Panc1 (cell line): ENCODE measurements around the gene LCT. TPM values are rescaled to one million over a fixed set of nuclear protein-coding genes. Genes with fewer than 3 reads are reported as not detected.

Experiments
- ATAC-seq: fragments of 200-7000 bp; cut with Tn5 transposase; 2 replicates; pipeline ENCODE4 v1.9.1; 2020; ENCODE audit warnings: mild to moderate bottlenecking, moderate library complexity
- BruUV-seq: library from RNA; stranded (reverse); fragments of 400-500 nt; replicated peaks from 2 replicates; lab custom pipeline; 2021; lab: Mats Ljungman, UMichigan
- CTCF ChIA-PET: fragments of 300-600 bp; sonication (Branson Sonifier 250); formaldehyde crosslinking; loops from one replicate; lab custom pipeline; 2022; ENCODE audit warnings: antibody characterized with exemption; lab: Charles Lee
- POLR2A ChIA-PET: fragments of 300-600 bp; sonication (Branson Sonifier 250); formaldehyde crosslinking; loops from one replicate; lab custom pipeline; 2022; ENCODE audit warnings: antibody characterized with exemption; lab: Charles Lee
- DNase-seq: peaks from one replicate; pipeline ENCODE4 v3.0.0-alpha.2; 2010; ENCODE audit warnings: low read depth, low spot score
- H3K27ac ChIP-seq: 2 replicates; pipeline ENCODE4 v1.5.1; 2011; ENCODE audit warnings: mild to moderate bottlenecking, low read length, inconsistent platforms
- H3K27me3 ChIP-seq: fragments of 200-500 bp; sonication (Bioruptor generic); 2 replicates; pipeline ENCODE4 v1.6.0; 2014; ENCODE audit warnings: low read length, inconsistent platforms; ENCODE audit not compliant: control insufficient read depth, insufficient read depth
- H3K36me3 ChIP-seq: fragments of 200-500 bp; sonication (Bioruptor generic); 2 replicates; pipeline ENCODE4 v1.5.1; 2014; ENCODE audit warnings: inconsistent platforms, mild to moderate bottlenecking, low read length, moderate library complexity; ENCODE audit not compliant: control insufficient read depth, insufficient read depth
- H3K4me1 ChIP-seq: 2 replicates; pipeline ENCODE4 v1.5.1; 2011; ENCODE audit warnings: inconsistent platforms, mild to moderate bottlenecking, low read length, moderate library complexity; ENCODE audit not compliant: control insufficient read depth, insufficient read depth
- H3K4me3 ChIP-seq, 2 experiments: 2 replicates each; pipeline ENCODE4 v1.5.1; 2011 to 2012; ENCODE audit warnings: low read depth in 2 of 2, low read length in 2 of 2, mild to moderate bottlenecking in 2 of 2, inconsistent platforms in 1 of 2, moderate library complexity in 1 of 2
- H3K9me3 ChIP-seq: fragments of 200-500 bp; sonication (Bioruptor generic); 2 replicates; pipeline ENCODE4 v1.5.1; 2014; ENCODE audit warnings: low read depth, mild to moderate bottlenecking, inconsistent platforms, low read length, moderate library complexity; ENCODE audit not compliant: control insufficient read depth, insufficient read depth
- CTCF ChIP-seq: fragments of 450-650 bp; IDR thresholded peaks from 2 replicates; pipeline ENCODE4 v1.5.1; 2017; ENCODE audit warnings: mild to moderate bottlenecking
- POLR2AphosphoS5 ChIP-seq: IDR thresholded peaks from 2 replicates; pipeline ENCODE4 v1.6.1; 2012; ENCODE audit warnings: mild to moderate bottlenecking, low read depth, low read length, moderate library complexity
- REST ChIP-seq, 2 experiments: IDR thresholded peaks; 2 replicates each; pipeline ENCODE4 v1.6.1; 2011 to 2012; ENCODE audit warnings: low read depth in 2 of 2, control low read depth in 1 of 2, low read length in 1 of 2, mild to moderate bottlenecking in 1 of 2, moderate library complexity in 1 of 2; ENCODE audit not compliant: insufficient read depth in 1 of 2
- SIN3A ChIP-seq: IDR thresholded peaks from 2 replicates; pipeline ENCODE4 v1.6.1; 2012; ENCODE audit warnings: low read depth, mild to moderate bottlenecking, low read length, moderate library complexity, borderline replicate concordance; ENCODE audit not compliant: insufficient read depth
- TCF7L2 ChIP-seq: IDR thresholded peaks from 2 replicates; pipeline ENCODE4 v1.6.1; 2011; ENCODE audit warnings: mild to moderate bottlenecking, low read depth, low read length, inconsistent platforms
- in situ Hi-C: cut with HindIII; loops from 2 replicates; pipeline ENCODE4 v1.10.0; 2016; ENCODE audit warnings: low sequenced_read_pairs, low pct_unique_long_range_greater_than_20kb
- intact Hi-C: fragments of 100-400 bp; cut with micrococcal nuclease; formaldehyde crosslinking; loops from one replicate; pipeline ENCODE4 v1.10.0; 2022; ENCODE audit not compliant: unreplicated experiment
- total RNA-seq: library from RNA; stranded (reverse); gene quantifications from one replicate; pipeline ENCODE4 v1.2.1, GENCODE V29; 2021; ENCODE audit not compliant: unreplicated experiment

Gene LCT
- total RNA-seq, 1 experiment from 2014 or later = not detected

- in situ Hi-C loops (no loop called here), intact Hi-C loops (no loop called here)
- ATAC-seq (no peak), DNase-seq (no peak)
- BruUV-seq = no TSS peak
- ChIA-PET CTCF (no interaction called here), POLR2A (no interaction called here)
- Histone ChIP-seq H3K4me3 (no peak overlapping the region), H3K27me3 (no peaks in the 10 kb centered on the region), H3K4me1 (no peaks in the 10 kb centered on the region), H3K9me3 (no peaks in the 10 kb centered on the region; the same call in 1 of the 2 replicates), H3K36me3 (peaks cover 39% of the 10 kb centered on the region), H3K27ac (no peak overlapping the region)
- no peak for TF ChIP-seq CTCF
- TF ChIP-seq SIN3A = no peak
- no peak for TF ChIP-seq REST (IDR thresholded peaks at IDR 0.05; ENCODE audit: insufficient read depth in 1 of 2, low read depth in 2 of 2, low read length in 1 of 2)
- TF ChIP-seq TCF7L2 = no peak
- TF ChIP-seq POLR2AphosphoS5 = no peak
Measured at GRCh38 chr2:135756692-135757091, 80.3 kb downstream of the LCT start.

- ChIA-PET CTCF (no interaction called here), POLR2A (interaction anchor here (0.7 kb wide), 1 partner anchor 333 kb away, joined by 3 read pairs; no protein-coding TSS in a partner anchor)
- Histone ChIP-seq H3K27ac (no peak overlapping the region), H3K9me3 (no peaks in the 10 kb centered on the region; the same call in 1 of the 2 replicates), H3K4me1 (no peaks in the 10 kb centered on the region), H3K36me3 (peaks cover 35% of the 10 kb centered on the region), H3K4me3 (no peak overlapping the region), H3K27me3 (no peaks in the 10 kb centered on the region)
- DNase-seq = no peak
- no peak for ATAC-seq
- no peak for TF ChIP-seq TCF7L2
- TF ChIP-seq CTCF = no peak
- no peak for TF ChIP-seq REST (IDR thresholded peaks at IDR 0.05; ENCODE audit: insufficient read depth in 1 of 2, low read depth in 2 of 2, low read length in 1 of 2)
- no peak for TF ChIP-seq SIN3A
- no peak for TF ChIP-seq POLR2AphosphoS5
- intact Hi-C loops = no loop called here
- no TSS peak for BruUV-seq
- in situ Hi-C loops = no loop called here
Measured at GRCh38 chr2:135755573-135755972, 81.4 kb downstream of the LCT start.
